ENCODE measurements around the gene ATXN1.

ATXN1 gene

GRCh38 chr6:16753341-16753740 is 7.9 kb downstream of the ATXN1 start:
- H3K4me1 ChIP-seq (ENCODE audit: control insufficient read depth in 1 of 2, insufficient read depth in 2 of 2, low read length in 2 of 2), result peaks cover 41 to 54% of the 10 kb centered on the region in 2 donors
- peaks cover 0 to 4% of the 10 kb centered on the region in 2 donors for H3K36me3 ChIP-seq (ENCODE audit: control insufficient read depth in 1 of 2, insufficient read depth in 2 of 2, low read length in 2 of 2)
- H3K4me3 ChIP-seq (ENCODE audit: low read depth in 1 of 2, low read length in 2 of 2), result no peak overlapping the region
- no peaks in the 10 kb centered on the region for H3K9me3 ChIP-seq (ENCODE audit: control insufficient read depth in 1 of 2, low read length in 2 of 2)
- no peak overlapping the region for H3K9ac ChIP-seq (ENCODE audit: low read depth in 1 of 2, low read length in 2 of 2)
- H3K27me3 ChIP-seq (ENCODE audit: control insufficient read depth in 1 of 2, insufficient read depth in 2 of 2, low read length in 2 of 2), result no peaks in the 10 kb centered on the region
- H3K27ac ChIP-seq (ENCODE audit: low read depth, low read length), result no peak overlapping the region

GRCh38 chr6:16752206-16752866 is 8.9 kb downstream of the ATXN1 start:
- Histone ChIP-seq H3K4me1 (ENCODE audit: control insufficient read depth in 1 of 2, insufficient read depth in 2 of 2, low read length in 2 of 2) (peaks cover 48 to 59% of the 10 kb centered on the region in 2 donors), H3K27me3 (ENCODE audit: control insufficient read depth in 1 of 2, insufficient read depth in 2 of 2, low read length in 2 of 2) (no peaks in the 10 kb centered on the region), H3K36me3 (ENCODE audit: control insufficient read depth in 1 of 2, insufficient read depth in 2 of 2, low read length in 2 of 2) (peaks cover 0 to 4% of the 10 kb centered on the region in 2 donors), H3K4me3 (ENCODE audit: low read depth in 1 of 2, low read length in 2 of 2) (no peak overlapping the region), H3K27ac (ENCODE audit: low read depth, low read length) (no peak overlapping the region), H3K9me3 (ENCODE audit: control insufficient read depth in 1 of 2, low read length in 2 of 2) (no peaks in the 10 kb centered on the region), H3K9ac (ENCODE audit: low read depth in 1 of 2, low read length in 2 of 2) (no peak overlapping the region)

GRCh38 chr6:16751251-16751946 is 9.9 kb downstream of the ATXN1 start:
- no peak overlapping the region for H3K9ac ChIP-seq (ENCODE audit: low read depth in 1 of 2, low read length in 2 of 2)
- no peak overlapping the region for H3K4me3 ChIP-seq (ENCODE audit: low read depth in 1 of 2, low read length in 2 of 2)
- peaks cover 48 to 54% of the 10 kb centered on the region in 2 donors for H3K4me1 ChIP-seq (ENCODE audit: control insufficient read depth in 1 of 2, insufficient read depth in 2 of 2, low read length in 2 of 2)
- no peaks in the 10 kb centered on the region for H3K27me3 ChIP-seq (ENCODE audit: control insufficient read depth in 1 of 2, insufficient read depth in 2 of 2, low read length in 2 of 2)
- no peak overlapping the region for H3K27ac ChIP-seq (ENCODE audit: low read depth, low read length)
- H3K36me3 ChIP-seq (ENCODE audit: control insufficient read depth in 1 of 2, insufficient read depth in 2 of 2, low read length in 2 of 2), result peaks cover 0 to 4% of the 10 kb centered on the region in 2 donors
- no peaks in the 10 kb centered on the region for H3K9me3 ChIP-seq (ENCODE audit: control insufficient read depth in 1 of 2, low read length in 2 of 2)

GRCh38 chr6:16750566-16750965 is 10.7 kb downstream of the ATXN1 start:
- Histone ChIP-seq H3K36me3 (ENCODE audit: control insufficient read depth in 1 of 2, insufficient read depth in 2 of 2, low read length in 2 of 2) (peaks cover 0 to 4% of the 10 kb centered on the region in 2 donors), H3K27ac (ENCODE audit: low read depth, low read length) (no peak overlapping the region)

GRCh38 chr6:16749516-16750485 is 11.5 kb downstream of the ATXN1 start:
- H3K27ac ChIP-seq (ENCODE audit: low read depth, low read length), result no peak overlapping the region
- H3K9ac ChIP-seq (ENCODE audit: low read depth in 1 of 2, low read length in 2 of 2), result no peak overlapping the region
- H3K4me3 ChIP-seq (ENCODE audit: low read depth in 1 of 2, low read length in 2 of 2), result no peak overlapping the region
- peaks cover 41 to 44% of the 10 kb centered on the region in 2 donors for H3K4me1 ChIP-seq (ENCODE audit: control insufficient read depth in 1 of 2, insufficient read depth in 2 of 2, low read length in 2 of 2)
- no peaks in the 10 kb centered on the region for H3K9me3 ChIP-seq (ENCODE audit: control insufficient read depth in 1 of 2, low read length in 2 of 2)
- H3K27me3 ChIP-seq (ENCODE audit: control insufficient read depth in 1 of 2, insufficient read depth in 2 of 2, low read length in 2 of 2), result no peaks in the 10 kb centered on the region
- peaks cover 0 to 4% of the 10 kb centered on the region in 2 donors for H3K36me3 ChIP-seq (ENCODE audit: control insufficient read depth in 1 of 2, insufficient read depth in 2 of 2, low read length in 2 of 2)

More at GRCh38 chr6:16750566-16750965, 10.7 kb downstream of the ATXN1 start:
- no peaks in the 10 kb centered on the region for H3K9me3 ChIP-seq (ENCODE audit: control insufficient read depth in 1 of 2, low read length in 2 of 2)
- H3K27me3 ChIP-seq (ENCODE audit: control insufficient read depth in 1 of 2, insufficient read depth in 2 of 2, low read length in 2 of 2), result no peaks in the 10 kb centered on the region
- H3K4me1 ChIP-seq (ENCODE audit: control insufficient read depth in 1 of 2, insufficient read depth in 2 of 2, low read length in 2 of 2), result peaks cover 48 to 50% of the 10 kb centered on the region in 2 donors
- H3K9ac ChIP-seq (ENCODE audit: low read depth in 1 of 2, low read length in 2 of 2), result no peak overlapping the region
- H3K4me3 ChIP-seq (ENCODE audit: low read depth in 1 of 2, low read length in 2 of 2), result no peak overlapping the region

- Histone ChIP-seq H3K9ac (ENCODE audit: low read depth in 1 of 2, low read length in 2 of 2) (peak overlapping the region in 1 of 2 donors; percentile 7), H3K27me3 (ENCODE audit: control insufficient read depth in 1 of 2, insufficient read depth in 2 of 2, low read length in 2 of 2) (no peaks in the 10 kb centered on the region), H3K36me3 (ENCODE audit: control insufficient read depth in 1 of 2, insufficient read depth in 2 of 2, low read length in 2 of 2) (peaks cover 0 to 4% of the 10 kb centered on the region in 2 donors), H3K4me3 (ENCODE audit: low read depth in 1 of 2, low read length in 2 of 2) (peak overlapping the region in 1 of 2 donors; percentile 26), H3K4me1 (ENCODE audit: control insufficient read depth in 1 of 2, insufficient read depth in 2 of 2, low read length in 2 of 2) (peaks cover 28 to 36% of the 10 kb centered on the region in 2 donors), H3K9me3 (ENCODE audit: control insufficient read depth in 1 of 2, low read length in 2 of 2) (no peaks in the 10 kb centered on the region), H3K27ac (ENCODE audit: low read depth, low read length) (no peak overlapping the region)
Measured at GRCh38 chr6:16748025-16748319, 13.3 kb downstream of the ATXN1 start.

- Histone ChIP-seq H3K27ac (ENCODE audit: low read depth, low read length) (peak overlapping the region; percentile 23), H3K27me3 (ENCODE audit: control insufficient read depth in 1 of 2, insufficient read depth in 2 of 2, low read length in 2 of 2) (no peaks in the 10 kb centered on the region), H3K36me3 (ENCODE audit: control insufficient read depth in 1 of 2, insufficient read depth in 2 of 2, low read length in 2 of 2) (peaks cover 0 to 4% of the 10 kb centered on the region in 2 donors), H3K4me1 (ENCODE audit: control insufficient read depth in 1 of 2, insufficient read depth in 2 of 2, low read length in 2 of 2) (peaks cover 26 to 32% of the 10 kb centered on the region in 2 donors), H3K9ac (ENCODE audit: low read depth in 1 of 2, low read length in 2 of 2) (peak overlapping the region in 1 of 2 donors; percentile 7), H3K9me3 (ENCODE audit: control insufficient read depth in 1 of 2, low read length in 2 of 2) (no peaks in the 10 kb centered on the region), H3K4me3 (ENCODE audit: low read depth in 1 of 2, low read length in 2 of 2) (peak overlapping the region; percentile 26 to 47)
Measured at GRCh38 chr6:16747232-16748024, 13.8 kb downstream of the ATXN1 start.

GRCh38 chr6:16746812-16747211 is 14.4 kb downstream of the ATXN1 start:
- Histone ChIP-seq H3K36me3 (ENCODE audit: control insufficient read depth in 1 of 2, insufficient read depth in 2 of 2, low read length in 2 of 2) (peaks cover 0 to 4% of the 10 kb centered on the region in 2 donors), H3K9ac (ENCODE audit: low read depth in 1 of 2, low read length in 2 of 2) (no peak overlapping the region), H3K27me3 (ENCODE audit: control insufficient read depth in 1 of 2, insufficient read depth in 2 of 2, low read length in 2 of 2) (no peaks in the 10 kb centered on the region), H3K27ac (ENCODE audit: low read depth, low read length) (peak overlapping the region; percentile 23), H3K4me1 (ENCODE audit: control insufficient read depth in 1 of 2, insufficient read depth in 2 of 2, low read length in 2 of 2) (peaks cover 23 to 32% of the 10 kb centered on the region in 2 donors), H3K9me3 (ENCODE audit: control insufficient read depth in 1 of 2, low read length in 2 of 2) (no peaks in the 10 kb centered on the region), H3K4me3 (ENCODE audit: low read depth in 1 of 2, low read length in 2 of 2) (peak overlapping the region in 1 of 2 donors; percentile 47)

GRCh38 chr6:16746401-16746800 is 14.9 kb downstream of the ATXN1 start:
- H3K27me3 ChIP-seq (ENCODE audit: control insufficient read depth in 1 of 2, insufficient read depth in 2 of 2, low read length in 2 of 2), result no peaks in the 10 kb centered on the region
- H3K4me3 ChIP-seq (ENCODE audit: low read depth in 1 of 2, low read length in 2 of 2), result no peak overlapping the region
- no peak overlapping the region for H3K27ac ChIP-seq (ENCODE audit: low read depth, low read length)
- peaks cover 19 to 32% of the 10 kb centered on the region in 2 donors for H3K4me1 ChIP-seq (ENCODE audit: control insufficient read depth in 1 of 2, insufficient read depth in 2 of 2, low read length in 2 of 2)
- no peaks in the 10 kb centered on the region for H3K9me3 ChIP-seq (ENCODE audit: control insufficient read depth in 1 of 2, low read length in 2 of 2)
- H3K9ac ChIP-seq (ENCODE audit: low read depth in 1 of 2, low read length in 2 of 2), result no peak overlapping the region
- H3K36me3 ChIP-seq (ENCODE audit: control insufficient read depth in 1 of 2, insufficient read depth in 2 of 2, low read length in 2 of 2), result peaks cover 0 to 4% of the 10 kb centered on the region in 2 donors

All from duodenal mucosa (tissue), 2 donors.